ENCODE data around the gene IGSF10.

Gene IGSF10

DNA sequence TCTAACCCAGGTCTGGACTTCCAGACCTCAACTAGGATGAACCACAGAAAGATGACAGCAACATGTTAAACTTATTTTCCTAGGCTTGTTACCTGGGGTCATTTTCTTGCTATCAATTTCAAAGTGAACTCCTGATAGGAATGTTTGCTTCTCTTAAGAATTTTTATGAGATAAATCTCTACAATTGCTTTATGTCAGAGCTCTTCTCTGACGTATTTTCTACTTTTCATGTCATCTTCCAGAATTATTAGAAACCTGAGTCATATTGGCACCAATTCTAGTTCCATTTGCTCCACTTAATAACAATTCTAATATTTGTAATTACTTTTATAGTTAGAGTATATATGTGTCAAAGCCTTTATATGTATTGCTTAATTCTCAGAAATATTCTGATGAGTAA is 2.1 kb upstream of the IGSF10 start:
- no peak for DNase-seq (ENCODE audit: low spot score)

DNA sequence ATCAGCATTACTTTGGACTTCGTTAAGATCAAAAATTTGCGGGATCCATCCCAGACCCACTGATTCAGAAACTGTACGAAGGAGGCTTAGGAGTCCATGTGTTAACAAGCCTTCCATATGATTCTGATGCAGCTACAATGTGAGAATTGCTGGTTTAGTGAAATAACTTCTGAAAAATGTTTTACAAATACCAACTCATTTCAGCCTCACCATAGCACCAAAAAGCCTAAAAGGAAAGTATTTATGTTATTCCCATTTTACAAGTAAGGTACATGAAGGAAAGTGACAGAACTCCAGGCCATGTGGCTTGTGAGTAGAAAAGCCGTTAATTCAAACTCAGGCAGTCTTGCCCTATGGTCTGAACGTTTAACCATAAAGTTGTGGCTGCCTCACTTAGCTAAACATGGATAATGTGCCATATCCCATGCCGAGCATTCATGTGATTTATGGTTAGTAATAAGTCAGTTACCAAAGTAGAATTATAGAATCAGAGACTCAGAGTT is 1.5 kb upstream of the IGSF10 start:
- no peak for DNase-seq (ENCODE audit: low spot score)

DNA sequence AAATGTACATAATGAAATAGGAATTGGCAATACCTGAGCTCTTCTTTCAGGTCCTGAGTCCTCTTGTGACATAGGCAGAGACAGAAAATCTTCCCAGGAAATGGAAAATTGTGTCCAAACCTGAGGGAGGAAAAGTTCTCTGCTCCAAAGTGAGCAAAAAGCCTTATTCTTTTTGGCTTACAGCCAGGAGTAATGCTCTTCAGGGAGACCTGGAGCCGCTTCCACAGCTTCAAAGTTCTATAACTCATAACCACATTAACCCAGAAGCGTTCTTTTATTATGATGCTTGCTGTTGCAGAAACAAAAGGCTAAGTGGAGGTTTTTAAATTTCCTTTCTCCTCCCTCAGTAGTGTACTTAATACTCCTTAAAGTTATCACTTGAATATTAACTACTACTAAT is 633 bp downstream of the IGSF10 start:
- DNase-seq (ENCODE audit: low spot score) = peak; percentile 17

DNA sequence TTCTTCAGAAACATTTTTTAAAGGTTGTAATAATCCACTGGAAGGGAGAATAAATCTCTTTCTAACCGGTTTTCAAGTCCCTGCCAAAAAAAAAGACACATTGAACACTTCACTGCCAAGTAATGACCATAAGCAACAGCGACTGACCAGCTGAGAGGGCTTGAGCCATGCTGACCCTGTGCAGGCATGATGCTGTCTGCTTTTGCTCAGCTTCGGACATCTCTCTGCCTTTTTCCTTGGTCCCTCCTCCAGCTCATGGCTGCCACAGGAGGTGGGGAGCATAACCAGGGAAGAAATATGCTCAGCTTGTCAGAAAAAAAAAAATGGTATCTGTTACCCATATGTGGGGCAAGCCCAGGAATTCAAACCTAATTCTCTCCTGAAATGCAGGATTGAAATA is 1.5 kb downstream of the IGSF10 start:
- DNase-seq (ENCODE audit: low spot score) = no peak

DNA sequence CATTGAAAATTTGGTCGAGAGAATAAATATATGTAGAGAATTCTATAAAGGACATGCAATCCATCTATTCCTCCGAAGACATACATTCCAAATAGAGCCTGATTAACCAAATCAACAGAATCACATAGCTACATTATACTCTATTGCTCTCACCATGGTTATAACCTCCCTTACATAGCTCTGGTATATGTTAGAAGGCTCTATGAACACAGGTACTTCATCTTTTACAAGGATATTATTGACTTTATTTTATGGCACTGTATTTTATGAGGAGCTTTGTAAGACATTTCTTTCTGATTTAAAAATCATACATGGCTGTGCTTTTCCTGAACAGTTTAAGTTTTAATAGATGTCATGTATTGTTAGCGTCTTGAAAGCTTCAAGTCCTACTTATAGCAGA is 4.8 kb downstream of the IGSF10 start:
- DNase-seq (ENCODE audit: low spot score) = no peak

DNA sequence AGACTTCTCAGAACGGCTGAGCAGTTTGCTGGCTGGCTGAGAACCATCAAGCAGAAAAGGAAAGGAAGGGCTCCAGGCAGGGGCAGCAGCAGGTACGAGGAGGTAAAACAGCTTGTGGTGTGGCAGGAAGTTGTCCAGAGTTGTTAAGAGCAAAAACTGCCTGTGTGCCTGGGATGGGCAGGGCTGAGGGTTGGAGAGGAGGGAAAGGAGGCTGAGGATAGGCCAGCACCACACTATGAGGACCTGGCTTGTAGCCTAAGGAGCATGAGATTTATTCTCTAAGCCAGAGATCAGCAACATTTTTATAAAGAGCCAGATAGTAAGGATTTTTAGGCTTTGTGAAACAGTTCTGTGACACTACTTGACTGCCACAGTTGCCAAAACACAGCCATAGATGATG is 8.0 kb downstream of the IGSF10 start:
- DNase-seq (ENCODE audit: low spot score) = no peak

DNA sequence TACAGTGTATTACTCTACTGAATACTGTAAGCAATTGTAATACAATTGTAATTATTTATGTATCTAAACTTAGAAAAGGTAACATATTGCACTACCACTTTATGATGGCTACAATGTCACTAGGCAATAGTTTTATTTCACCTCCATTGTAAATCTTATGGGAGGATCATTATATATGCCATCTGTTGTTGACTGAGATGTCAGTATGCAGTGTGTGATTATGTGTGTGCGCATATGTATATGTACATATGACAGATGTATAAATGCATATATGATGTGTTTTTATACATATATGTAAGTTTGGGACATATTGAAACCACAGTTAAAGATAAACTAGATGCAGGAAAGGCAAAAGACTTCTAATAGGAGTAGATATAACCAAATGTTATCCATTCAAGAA is 8.5 kb downstream of the IGSF10 start:
- DNase-seq (ENCODE audit: low spot score) = no peak

DNA sequence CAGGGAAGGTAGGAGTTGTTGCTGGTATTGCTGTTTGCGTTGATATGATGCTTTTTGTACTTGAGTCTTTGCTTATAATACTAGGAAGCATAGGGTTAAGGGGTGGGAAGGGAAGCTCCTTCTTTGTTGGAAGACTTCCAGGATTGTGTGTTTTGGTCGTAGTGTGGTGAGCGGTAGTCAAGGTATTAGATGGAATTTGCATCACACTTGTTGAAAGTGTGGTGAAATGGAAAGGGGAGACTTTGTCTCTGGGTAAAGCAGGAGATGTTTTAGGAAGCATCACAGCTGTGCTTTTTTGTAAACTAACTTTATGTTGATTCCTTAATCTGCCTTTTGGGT is 14.9 kb downstream of the IGSF10 start:
- no peak for DNase-seq (ENCODE audit: low spot score)

DNA sequence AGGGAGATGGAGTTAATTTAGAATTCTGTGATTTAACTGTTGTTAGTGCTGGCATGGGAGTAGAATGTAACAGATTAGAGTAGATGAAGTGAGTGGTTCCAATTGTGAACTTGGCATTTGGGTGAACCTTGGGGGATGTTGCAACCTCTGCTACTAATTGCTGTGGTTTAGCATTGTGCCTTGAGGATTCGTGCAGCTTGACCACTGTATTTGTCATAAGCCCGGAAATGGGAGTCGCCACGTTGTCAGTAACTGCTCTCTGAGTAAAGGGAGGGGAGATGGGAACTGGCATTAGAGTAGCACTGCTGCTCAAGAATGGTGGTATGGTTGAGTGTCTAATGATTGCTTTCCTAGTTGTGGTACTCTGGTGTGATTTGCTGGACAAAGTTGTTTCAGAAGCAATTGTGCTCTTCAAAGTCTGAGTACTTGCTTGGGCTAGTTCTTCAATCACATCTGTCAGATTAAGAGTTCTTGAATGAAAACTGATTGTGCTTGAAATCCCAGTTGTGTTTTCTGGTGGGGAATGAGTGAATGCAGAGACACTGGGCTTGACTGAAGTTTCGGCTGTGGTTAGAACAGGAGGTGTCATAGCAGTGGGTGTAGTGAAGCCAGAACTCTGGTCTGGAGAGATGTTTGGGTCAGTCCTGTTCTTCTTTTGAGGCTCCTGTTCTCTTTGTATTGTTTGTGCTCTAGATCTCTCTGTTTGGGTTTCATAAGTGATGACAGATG is 15.4 kb downstream of the IGSF10 start:
- DNase-seq (ENCODE audit: low spot score) = peak; percentile 55

DNA sequence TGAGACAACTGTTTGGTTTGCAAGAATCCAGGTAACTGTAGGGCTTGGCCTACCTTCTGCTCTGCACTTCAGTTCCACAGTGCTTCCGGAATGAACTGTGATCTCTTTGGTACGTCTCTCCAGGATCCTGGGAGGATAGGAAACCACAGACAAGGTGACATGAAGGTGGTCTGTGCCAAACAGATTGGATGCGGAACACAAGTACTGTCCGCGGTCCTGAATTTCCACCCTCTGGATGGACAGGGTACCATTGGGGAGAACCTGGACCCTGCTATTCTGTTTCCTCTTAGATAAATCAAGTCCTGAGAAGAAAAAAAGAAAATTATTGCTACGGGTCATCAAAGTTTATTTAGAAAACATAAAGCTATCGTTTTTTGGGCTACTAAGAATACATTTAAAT is 17.3 kb downstream of the IGSF10 start:
- DNase-seq (ENCODE audit: low spot score) = no peak

DNA sequence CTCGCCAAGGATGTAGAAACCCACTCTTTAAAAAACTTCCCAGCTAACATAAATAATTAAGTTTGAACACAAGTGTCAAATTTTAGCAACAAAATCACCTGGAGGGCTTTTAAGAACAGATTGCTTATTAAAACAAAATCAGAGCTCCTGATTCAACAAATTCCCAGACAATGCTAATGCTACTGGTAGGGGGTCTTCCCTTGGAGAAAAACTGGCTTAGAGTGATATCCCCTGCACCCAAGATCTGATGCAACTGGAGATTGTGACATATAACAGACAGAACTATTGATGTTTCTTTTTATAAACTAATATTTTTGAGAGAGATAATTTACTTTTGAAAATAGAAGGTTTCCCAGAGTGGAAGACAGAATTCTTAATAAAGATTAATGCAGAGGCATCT is 19.9 kb downstream of the IGSF10 start:
- no peak for DNase-seq (ENCODE audit: low spot score)

DNA sequence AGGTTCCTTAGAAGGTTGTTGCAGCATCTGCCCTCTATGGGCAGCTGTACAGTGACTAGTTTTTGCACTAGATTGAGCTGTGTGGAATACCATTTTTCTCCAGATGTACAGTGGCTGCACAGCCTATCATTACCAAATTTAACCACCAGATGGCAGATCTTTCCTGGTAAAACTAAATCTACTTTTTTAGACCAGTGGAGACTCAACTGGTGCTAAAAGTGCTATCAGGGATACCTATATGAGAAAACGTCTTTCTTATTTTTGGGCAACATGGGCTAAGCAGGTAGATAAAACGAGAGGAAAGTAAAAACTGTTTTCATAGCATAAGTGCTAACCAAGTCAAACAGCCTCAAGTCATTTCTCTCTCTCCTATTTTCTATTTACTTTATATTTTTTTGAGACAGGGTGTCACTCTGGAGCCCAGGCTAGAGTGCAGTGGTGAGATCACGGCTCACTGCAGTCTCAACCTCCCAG is 21.2 kb downstream of the IGSF10 start:
- peak; percentile 59 for DNase-seq (ENCODE audit: low spot score)

DNA sequence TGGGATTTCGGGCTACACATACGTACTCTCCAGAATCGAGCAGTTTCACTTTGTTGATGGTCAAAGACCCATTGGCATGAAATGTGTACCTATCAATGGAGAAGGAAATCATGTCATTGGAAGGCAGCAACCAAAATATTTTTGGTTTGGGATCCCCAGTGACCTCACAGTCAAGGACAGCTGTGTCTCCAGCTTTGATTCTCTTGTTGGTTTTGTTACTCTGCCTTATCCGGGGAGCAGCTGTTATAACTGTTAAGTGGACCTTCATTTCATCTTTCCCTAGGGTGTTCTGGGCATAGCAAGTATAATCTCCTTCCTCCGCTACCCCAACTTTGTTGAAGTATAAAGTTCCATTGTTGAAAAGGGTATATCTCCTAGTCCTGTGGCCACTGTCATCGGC is 23.0 kb downstream of the IGSF10 start:
- no peak for DNase-seq (ENCODE audit: low spot score)

DNA sequence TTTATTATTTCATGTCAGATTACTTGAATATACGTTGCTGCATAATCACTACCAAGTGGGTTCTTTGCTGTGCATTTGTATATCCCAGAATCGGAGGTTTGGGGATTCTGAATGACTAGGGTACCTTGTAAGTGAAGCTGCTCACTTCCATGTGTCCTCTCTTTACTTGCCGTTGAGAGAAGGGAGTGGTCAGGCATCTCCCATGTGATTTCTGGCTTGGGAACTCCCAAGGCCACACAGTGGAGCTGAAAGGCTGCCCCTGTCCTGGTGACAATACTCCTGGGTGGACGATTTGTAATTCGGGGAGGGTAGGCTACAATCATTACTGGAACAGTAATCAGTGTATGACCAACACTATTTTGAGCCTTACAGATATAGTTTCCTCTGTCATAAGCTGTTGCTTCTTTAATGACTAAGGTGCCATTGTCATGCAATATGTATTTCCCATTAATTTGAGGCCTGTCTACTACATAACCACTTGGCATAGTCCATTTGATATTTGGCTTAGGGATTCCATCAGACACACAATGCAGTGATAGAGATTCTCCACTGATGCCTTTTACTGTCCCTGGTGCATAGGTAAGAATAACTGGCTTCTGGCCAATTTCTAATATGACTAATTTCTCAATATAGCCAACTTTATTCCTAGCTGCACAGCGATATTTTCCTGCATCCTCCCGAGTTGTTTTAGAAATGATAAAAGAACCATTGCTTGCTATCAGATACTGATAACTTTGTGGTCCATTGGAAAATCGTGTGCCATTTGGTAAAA is 24.0 kb downstream of the IGSF10 start:
- no peak for DNase-seq (ENCODE audit: low spot score)

DNA sequence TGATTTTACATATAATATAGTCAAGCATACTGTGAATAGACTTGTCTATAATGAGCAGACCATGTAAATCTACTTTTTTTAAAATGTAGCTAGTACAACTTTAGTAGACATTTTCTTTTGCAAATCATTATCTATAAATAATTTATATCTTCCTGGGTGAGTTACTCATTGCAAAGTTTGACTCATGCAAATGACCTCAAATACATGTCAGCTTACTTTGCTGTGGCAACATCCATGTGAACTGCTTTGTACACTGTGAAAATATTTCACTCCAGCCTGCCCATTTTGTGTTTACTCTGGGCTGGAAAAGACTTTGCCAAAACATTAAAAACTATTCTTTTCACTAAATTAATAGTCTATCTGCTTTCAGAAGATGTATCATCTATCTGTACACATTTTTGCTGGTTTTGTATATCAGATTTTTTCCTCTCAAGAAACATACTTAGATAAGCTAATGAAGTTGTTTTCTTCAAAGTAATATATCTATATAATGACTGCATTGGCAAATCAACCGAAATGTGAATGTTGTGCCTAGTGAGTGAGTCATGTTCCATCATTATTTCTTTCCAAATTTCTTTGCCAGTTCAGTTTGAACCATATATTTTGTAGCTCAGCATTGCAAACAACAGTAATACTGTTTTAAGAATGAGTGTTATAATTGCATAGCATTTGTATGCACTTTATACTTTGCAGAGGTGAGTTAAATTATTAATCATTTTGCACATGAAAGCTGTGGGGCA is 26.5 kb downstream of the IGSF10 start:
- DNase-seq (ENCODE audit: low spot score) = peak; percentile 90

DNA sequence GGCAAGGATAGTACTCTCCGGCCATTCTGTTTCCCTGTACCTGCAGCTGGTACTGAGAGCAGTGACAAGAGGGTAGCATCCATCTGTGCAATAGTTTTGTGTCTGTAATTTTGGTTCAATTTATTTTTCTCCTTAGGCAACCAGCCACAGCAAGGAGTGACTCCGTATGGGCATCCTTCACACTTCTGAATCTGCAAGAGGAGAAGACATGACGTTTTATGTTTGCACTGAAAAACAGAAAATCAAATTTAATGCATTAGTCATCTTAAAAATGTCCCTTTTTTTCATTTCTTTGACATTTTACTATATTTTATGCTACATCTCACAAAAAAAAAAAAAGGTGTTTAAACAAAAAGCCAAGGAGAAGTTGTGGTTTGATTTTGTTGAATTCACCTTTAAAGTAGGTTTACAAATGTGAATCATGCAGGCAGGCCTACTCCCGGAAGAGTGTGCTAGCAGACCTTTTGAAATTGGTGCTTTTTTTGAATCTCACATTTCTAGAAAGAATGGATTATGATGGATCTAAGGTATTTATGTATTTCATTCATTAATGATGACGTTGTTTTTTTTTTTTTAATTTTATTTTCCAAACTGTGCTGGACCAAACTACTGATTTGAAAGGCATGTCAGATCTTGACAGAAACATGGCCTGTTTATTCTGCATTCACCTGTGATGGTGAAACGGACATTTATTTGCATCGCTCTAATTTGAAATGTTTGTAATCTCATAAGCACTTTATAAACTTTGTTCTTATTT is 28.1 kb downstream of the IGSF10 start:
- DNase-seq (ENCODE audit: low spot score) = no peak

DNA sequence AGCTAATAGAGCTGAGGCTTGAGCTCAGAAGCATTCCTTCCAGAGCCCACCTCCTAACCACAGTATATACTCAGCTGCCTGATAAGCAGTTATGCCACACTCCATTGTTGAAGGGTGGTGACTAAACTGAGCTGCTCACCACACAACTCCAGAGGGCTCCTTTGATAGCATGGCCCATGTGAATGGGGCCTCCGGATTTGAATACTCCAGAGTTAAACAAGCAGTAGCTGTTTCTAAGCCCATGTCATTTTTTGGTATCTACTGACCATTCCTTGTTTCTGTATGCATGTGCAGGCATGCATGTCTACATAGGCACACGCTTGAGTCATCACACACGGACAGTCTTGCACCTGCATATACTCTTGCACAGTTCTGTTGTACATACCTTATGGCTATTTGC is 28.9 kb downstream of the IGSF10 start:
- peak; percentile 81 for DNase-seq (ENCODE audit: low spot score)

DNA sequence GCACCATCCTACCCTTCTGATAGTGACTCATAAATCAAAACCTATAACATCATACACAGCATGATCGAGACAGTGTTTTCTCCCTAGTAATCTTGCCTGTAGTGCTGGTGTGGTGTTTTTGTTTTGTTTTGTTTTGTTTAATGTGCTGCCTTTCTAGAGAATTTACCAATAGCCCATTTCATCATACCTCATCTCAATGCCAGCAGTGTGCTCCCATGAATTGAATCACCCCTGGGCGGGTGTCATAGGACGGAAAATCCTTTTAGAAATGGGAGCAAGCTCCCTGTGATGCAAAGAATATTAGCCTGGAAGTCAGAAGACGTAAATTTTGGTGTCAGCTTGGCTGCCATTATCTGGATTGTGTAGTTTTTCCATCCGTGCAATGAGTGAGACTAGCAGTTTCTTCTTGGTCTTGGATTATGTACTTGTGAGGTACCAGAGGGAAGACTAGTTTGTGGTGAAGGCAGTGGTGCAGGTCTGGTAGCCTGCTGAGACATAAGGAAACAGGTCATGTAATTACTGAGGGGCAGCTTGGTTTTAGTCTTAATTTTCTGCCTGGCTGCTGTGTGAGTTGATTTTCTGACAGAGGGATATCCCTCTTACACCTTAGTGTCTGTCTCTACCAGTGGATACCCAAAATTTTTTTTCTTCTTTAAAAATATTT is 29.9 kb downstream of the IGSF10 start:
- peak; percentile 12 for DNase-seq (ENCODE audit: low spot score)

DNA sequence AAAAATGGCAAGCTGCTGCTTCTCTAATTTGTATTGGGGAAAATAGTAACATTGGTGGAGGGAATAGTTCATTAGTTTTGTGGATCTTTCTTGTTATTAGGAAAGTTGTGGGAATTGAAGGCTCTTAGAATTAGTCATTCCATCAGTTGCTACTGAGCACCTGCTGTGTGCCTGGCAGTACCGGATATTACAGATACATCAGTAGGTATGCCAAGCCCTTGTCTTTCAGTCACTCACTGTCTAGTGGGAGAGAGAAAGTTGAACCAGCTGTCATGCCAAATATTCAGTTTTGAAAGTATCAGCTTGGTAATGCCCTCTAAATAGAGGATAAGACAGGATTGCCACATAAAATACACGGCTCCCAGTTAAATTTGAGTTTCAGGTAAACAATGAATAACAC is 32.5 kb downstream of the IGSF10 start:
- no peak for DNase-seq (ENCODE audit: low spot score)

DNA sequence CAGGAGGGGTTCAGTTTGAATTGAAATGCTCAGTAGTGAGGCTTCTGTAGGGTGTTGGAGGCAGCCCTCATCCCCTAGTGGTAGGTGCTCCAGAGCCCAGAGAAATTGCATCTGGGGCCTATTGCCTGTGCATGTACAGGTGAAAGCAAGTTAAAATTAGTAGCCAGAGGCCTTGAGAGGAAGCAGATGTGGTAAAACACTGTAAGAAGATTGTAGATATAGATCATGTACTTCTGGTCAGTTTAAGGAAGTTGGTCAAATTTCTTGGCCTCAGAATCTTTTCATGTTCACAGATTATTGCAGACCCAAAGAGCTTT is 34.6 kb downstream of the IGSF10 start:
- no peak for DNase-seq (ENCODE audit: low spot score)

DNA sequence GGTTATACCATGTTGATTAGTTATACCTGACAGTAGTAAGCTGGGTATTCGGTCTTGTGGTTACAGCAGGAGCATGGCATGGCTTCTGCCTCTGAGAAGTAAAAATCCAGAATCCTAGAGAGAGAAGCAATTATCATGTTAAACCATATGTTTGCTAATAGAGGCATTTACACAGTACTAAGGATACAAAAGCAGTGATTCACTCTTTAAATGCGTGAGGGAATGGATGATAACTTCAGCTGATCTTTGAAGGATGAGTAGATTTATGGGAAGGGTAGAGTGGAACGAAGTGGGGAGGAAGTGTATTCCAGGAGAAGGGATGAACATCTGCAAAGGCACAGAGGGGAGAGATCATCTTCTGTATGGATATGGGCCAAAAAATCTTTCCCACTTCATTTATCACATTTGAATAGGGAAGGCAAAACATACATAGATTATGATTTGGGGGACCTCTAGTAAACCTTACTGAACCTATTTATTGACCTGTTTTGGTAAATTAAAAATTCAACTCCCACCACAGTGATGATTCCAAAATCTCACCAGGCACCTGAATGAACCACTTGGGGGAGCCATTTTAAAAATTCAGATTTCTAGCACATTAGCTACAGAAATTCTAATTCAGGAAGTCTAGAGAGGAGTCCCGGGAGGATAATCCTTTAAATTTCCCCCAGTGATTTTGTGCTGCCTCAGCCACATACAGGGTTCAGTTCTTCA is 35.1 kb downstream of the IGSF10 start:
- DNase-seq (ENCODE audit: low spot score) = no peak
